ENCODE results near the gene NELL1.

GRCh38 chr11:20762116-20762844 is 92.9 kb downstream of the NELL1 start:
- TF ChIP-seq CTCF (IDR thresholded peaks at IDR 0.05; ENCODE audit: insufficient read depth, low read length), result no peak
- TF ChIP-seq POLR2AphosphoS5 (IDR thresholded peaks at IDR 0.05; ENCODE audit: low read depth), result no peak
- no peak for TF ChIP-seq REST (IDR thresholded peaks at IDR 0.05; ENCODE audit: insufficient replicate concordance, low read depth)
